ENCODE data around the gene EIF4B.

EIF4B gene

DNA sequence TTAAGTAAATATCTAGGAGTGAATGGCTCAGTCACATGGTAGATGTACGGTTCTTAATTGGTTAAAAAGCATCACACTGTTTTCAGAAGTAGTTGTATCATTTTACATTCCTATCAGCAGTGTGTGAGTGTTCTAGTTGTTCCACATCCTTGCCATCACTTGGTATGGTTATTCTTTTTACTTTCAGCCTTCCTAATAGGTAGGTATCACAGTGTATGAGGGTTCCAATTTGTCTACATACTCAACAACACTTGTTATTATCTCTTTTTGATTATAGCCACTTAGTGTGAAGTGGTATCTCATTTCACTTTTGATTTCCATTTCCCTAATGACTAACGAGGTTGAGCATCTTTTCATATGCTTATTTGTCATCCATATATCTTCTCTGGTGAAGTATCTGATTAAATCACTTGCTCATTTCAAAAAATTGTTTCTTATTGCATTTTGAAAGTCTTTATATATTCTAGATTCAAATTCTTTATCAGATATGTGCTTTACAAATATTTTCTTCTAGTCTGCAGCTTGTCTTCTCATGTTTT lies 76.5 kb downstream of the EIF4B start:
- no peak for DNase-seq
- intact Hi-C loops (cut with DNase I), result no loop called here

DNA sequence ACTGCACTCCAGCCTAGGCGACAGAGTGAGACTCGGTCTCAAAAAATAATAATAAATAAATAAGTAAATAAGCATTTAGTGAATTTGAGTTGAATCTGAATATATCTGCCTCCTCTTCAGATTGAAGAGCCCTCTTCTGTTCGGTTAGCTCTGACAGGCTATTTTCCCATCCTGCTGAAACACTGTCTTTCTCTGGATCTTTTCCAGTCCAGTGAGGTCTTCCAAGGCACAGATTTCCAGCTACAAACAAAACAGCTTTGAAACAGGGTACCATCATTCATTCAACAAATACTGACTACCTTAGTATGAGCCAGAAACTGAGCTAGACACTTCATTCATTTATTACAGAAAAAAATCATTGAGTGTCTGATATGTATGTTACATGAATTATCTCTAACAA lies 80.1 kb downstream of the EIF4B start:
- intact Hi-C loops (cut with DNase I), result no loop called here
- no peak for DNase-seq

DNA sequence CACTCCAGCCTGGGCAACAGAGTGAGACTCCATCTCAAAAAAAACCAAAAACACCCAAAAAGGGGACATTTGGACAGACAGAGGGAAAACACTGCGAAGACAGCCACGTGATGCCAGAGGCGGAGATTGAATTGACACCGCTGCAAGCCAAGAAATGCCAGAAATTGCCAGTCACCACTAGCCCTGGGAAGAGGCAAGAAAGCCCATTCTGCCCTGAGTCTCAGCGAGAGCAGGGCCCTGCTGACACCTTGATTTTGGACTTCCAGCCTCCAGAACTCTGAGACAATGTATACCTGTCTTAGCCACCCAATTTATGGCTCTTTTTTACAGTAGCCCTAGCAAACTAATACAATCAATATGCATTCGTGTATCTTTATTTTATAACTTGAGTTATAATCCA lies 83.8 kb downstream of the EIF4B start:
- intact Hi-C loops (cut with DNase I), result no loop called here
- no peak for DNase-seq

DNA sequence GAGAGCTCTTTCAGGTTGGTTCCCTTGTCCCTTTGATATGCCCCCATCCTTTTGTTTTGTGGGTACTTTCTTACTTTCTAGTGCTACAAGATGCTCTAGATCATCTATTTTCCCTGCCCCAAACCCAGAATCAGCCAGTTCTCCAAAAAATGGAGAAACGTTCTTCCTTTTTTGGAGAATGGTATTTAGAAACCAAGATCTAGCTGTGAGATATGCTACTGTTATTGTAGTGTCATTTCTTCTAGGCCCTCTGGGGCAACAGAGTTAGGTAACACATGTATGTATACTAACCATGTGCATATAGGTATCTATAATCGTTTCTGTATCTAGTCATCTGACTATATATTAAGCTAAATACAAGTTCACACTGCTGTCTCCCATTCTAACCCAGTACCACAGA lies 84.3 kb downstream of the EIF4B start:
- intact Hi-C loops (cut with DNase I), result no loop called here
- no peak for DNase-seq

DNA sequence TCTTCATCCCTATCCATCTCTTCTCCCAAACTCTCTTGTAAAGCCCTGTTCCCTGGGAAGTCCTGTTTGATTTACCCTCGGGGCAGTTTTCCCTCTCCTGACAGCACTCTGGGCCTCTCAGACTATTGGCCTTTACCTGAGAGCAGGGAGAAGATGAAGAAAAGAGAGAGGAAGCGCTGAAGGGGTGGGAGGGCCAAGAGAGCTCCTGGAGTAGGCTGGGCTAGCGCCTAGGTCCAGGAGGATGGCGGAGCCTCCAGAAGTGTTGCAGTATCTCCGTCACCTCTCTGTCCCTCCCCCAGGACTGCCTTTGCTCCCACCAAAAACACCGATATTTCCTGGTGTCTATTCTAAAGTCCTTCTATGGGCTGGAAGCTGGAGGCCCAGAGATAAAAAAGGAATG lies 85.5 kb downstream of the EIF4B start:
- DNase-seq, result peak in 1 of 10 donors; percentile 16
- intact Hi-C loops (cut with DNase I), result no loop called here
